Measurements from ENCODE around the gene TREML4. TPM values are rescaled to one million over a fixed set of nuclear protein-coding genes. Genes with fewer than 3 reads are reported as not detected.

TREML4 gene
- total RNA-seq, 4 donors from 2014 or later: not detected

GRCh38 chr6:41252401-41253169 lies 24.4 kb downstream of the TREML4 start:
- ATAC-seq (ENCODE audit: low FRiP score) (no peak), DNase-seq (ENCODE audit: low spot score) (no peak)
- TF ChIP-seq CTCF (IDR thresholded peaks at IDR 0.05): no peak

- no peak for ATAC-seq (ENCODE audit: low FRiP score)
- no peak for TF ChIP-seq CTCF (IDR thresholded peaks at IDR 0.05)
- no peak for DNase-seq (ENCODE audit: low spot score)
Measured at GRCh38 chr6:41255110-41255509, 27.0 kb downstream of the TREML4 start.

- ATAC-seq (ENCODE audit: low FRiP score) (no peak), DNase-seq (ENCODE audit: low spot score) (no peak)
- no peak for TF ChIP-seq CTCF (IDR thresholded peaks at IDR 0.05)
Measured at GRCh38 chr6:41255638-41256246, 27.6 kb downstream of the TREML4 start.

- ATAC-seq (ENCODE audit: low FRiP score): no peak
- DNase-seq (ENCODE audit: low spot score): no peak
- no peak for TF ChIP-seq CTCF (IDR thresholded peaks at IDR 0.05)
Measured at GRCh38 chr6:41256383-41256782, 28.2 kb downstream of the TREML4 start.

GRCh38 chr6:41257369-41258195 lies 29.4 kb downstream of the TREML4 start:
- no peak for ATAC-seq (ENCODE audit: low FRiP score)
- no peak for TF ChIP-seq CTCF (IDR thresholded peaks at IDR 0.05)
- no peak for DNase-seq (ENCODE audit: low spot score)

GRCh38 chr6:41258196-41258493 lies 30.0 kb downstream of the TREML4 start:
- TF ChIP-seq CTCF (IDR thresholded peaks at IDR 0.05): no peak
- DNase-seq (ENCODE audit: low spot score) (no peak), ATAC-seq (ENCODE audit: low FRiP score) (no peak)
